ENCODE measurements around the gene CNKSR3.

DNA sequence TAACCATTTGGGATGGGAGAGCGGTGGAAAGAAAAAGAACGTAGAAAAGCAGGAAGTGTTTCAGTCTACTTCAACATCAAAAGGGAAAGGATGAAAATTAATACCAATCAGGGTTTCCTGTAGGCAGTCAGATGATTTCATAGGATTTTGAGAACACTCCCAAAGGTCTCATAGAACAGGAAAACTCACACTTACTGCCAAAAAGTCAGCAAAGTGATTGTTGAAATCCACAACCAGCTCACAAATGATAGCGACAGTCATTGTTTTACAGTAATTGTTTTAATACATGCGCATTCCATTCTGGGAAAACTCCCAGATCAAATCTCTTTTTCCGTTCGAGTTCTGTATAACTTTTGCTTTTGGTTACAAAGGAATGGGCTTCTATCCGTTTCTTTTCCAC, 5.3 kb upstream of the CNKSR3 start:
- no peak for TF ChIP-seq POLR2A (IDR thresholded peaks at IDR 0.05)
- TF ChIP-seq, protein P1, sequence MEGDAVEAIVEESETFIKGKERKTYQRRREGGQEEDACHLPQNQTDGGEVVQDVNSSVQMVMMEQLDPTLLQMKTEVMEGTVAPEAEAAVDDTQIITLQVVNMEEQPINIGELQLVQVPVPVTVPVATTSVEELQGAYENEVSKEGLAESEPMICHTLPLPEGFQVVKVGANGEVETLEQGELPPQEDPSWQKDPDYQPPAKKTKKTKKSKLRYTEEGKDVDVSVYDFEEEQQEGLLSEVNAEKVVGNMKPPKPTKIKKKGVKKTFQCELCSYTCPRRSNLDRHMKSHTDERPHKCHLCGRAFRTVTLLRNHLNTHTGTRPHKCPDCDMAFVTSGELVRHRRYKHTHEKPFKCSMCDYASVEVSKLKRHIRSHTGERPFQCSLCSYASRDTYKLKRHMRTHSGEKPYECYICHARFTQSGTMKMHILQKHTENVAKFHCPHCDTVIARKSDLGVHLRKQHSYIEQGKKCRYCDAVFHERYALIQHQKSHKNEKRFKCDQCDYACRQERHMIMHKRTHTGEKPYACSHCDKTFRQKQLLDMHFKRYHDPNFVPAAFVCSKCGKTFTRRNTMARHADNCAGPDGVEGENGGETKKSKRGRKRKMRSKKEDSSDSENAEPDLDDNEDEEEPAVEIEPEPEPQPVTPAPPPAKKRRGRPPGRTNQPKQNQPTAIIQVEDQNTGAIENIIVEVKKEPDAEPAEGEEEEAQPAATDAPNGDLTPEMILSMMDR (IDR thresholded peaks at IDR 0.05), result no peak

Measured in thyroid gland (tissue), 4 donors.